HG03139 (cell line): ENCODE data around the gene ATAD3B.
"Not testable (repeated sequence)": the region's sequence is repeated elsewhere in the genome, so short reads cannot be mapped to it uniquely, and the experiment has no call there.

Source experiments
- ATAC-seq: cut with Tn5 transposase; IDR thresholded peaks from one replicate; pipeline ENCODE4 v1.9.1; 2021; ENCODE audit not compliant: unreplicated experiment

ATAD3B gene

DNA sequence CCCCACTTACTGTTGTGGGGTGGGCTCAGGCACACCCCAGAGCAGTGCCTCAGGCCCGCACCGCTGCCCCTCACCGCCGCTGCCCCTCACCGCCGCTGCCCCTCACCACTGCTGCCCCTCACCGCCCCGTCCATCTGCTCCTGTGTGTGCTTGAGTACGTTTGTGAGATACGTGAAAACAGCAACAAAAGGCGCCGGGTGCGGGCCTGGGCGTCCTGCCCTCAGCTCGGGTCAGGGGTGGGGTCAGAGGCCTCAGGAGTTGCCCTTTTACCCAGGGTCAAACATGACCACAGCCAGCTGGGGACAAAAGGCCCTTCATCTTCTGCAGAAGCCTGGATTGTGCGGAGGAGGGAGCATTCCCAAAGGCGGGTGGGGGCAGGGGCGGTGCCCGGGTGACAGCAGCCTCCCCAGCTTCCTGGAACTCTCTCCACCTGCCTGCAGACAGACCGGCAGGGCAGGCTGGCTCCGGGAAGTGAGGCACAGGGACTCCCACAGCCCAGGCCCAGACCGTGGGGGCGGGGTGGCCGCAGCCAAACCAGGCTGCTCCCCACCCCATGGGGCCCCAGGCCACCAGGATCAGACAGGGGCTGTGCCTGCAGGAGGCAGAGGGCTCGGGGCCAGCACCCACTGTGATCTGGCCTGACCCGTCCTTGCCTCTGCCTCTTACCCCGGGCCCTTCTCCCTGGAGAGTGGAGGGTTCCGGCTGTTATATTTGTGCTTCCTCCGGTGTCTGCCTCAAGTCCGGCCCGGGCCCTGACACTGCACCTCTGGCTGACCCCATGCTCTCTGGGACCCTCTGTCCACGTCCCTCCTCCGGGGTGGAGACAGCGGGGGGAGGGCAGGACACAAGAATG, 38.4 kb upstream of the ATAD3B start:
- ATAC-seq, result no peak

DNA sequence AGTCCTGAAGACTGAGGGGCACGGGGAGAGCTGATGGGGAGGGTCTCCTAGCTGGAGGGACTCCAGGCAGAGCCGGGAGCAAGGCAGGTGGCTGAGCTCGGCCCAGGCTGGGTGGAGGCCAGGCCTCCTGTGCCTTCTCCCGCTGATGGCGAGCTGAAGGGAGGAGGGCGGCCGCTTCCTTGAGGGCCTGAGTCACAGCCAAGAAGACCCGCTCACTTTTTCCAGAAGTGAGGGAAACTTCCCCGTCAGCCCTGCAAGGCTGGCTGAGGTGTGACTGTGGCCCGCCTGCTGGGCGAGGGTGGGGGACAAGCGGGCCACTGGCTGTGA, 37.8 kb upstream of the ATAD3B start:
- ATAC-seq, result no peak

DNA sequence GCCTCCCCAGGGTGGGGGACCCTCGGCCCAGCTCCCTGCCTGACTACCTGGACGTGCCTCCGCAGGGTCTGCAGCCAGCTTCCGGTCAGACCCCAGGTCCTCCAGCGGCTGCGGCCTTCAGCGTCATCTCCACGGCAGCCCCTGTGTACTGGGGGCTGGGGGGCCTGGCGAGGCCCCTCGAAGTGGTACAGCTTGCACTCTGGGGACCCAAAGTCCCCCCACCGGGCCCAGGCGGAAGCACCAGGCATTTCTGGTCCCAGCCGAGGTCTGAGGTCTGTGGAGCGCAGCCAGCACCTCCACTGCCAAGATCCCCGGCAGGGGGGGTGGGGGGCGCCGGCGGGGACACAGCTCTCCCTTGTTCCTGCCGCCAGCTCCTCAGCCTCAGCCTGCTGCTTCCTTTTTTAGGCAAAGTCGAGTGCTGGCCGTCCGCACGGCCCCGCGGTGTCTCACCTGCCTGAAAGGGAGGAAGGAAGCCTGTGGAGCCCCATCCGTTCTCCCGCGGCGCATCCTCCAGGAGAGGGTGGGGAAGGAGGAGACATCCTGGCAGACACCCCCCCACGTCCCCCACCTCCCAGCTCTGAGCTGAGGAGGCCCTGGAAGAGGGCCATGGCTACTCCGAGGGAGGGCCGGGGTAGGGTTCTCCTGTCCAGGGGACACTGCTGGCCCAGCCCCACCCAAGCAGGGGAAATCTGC, 37.3 kb upstream of the ATAD3B start:
- no peak for ATAC-seq

DNA sequence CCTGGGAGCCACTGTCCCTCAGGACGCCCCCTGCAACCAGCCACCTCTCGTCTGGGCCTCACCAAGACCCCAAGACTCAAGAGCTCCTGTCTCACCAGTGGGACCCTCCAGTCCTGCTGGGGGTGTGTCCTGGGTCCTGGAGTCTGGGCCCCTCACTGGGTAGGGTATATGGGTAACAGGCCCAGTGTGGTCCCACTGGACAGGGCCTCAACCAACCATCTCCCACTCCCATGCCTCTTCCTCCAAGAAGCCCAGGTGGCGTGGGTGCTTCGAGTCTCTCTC, 36.8 kb upstream of the ATAD3B start:
- no peak for ATAC-seq

DNA sequence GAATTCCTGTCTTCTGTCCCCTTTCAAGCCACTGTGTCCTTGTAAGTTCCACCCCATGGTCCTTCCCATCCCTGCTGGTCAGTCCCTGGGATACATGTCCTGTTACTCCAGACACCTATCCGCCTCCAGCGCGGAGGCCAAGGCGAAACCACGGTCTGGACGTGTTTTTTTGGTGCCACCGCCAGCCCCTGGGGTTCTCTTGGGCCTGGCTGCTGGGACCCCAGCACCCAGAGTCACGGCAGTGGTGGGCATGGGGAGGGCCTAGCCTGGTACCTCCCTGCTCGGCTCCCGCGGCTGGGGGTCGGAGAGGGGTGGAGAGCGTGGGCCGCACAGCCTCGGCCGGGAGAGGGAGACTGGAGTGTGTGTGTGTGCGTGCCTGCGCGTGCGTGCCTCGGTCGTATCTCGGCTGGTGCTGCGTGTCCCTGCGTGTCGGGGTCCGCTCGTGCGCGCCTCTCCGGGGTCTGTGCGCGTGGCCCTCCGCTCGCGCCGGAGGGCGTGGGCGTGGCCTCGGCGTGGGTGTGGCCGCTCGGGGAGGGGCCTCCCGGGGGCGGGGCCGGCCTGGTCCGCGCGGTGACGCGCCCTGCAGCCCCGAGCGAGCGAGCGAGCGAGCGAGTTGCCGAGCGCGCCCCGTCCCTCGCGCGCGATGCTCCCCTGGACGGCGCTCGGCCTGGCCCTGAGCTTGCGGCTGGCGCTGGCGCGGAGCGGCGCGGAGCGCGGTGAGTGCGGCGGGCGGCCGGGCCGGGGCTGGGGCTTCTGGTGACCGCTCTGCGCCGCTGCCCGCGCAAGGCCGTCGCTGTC, 36.3 kb upstream of the ATAD3B start, which contains the start of gene VWA1:
VWA1 (plus strand) TSS at position 585 of the 798 bp plus-strand sequence; CDS start at position 644, 59 bp downstream.
- no peak for ATAC-seq

DNA sequence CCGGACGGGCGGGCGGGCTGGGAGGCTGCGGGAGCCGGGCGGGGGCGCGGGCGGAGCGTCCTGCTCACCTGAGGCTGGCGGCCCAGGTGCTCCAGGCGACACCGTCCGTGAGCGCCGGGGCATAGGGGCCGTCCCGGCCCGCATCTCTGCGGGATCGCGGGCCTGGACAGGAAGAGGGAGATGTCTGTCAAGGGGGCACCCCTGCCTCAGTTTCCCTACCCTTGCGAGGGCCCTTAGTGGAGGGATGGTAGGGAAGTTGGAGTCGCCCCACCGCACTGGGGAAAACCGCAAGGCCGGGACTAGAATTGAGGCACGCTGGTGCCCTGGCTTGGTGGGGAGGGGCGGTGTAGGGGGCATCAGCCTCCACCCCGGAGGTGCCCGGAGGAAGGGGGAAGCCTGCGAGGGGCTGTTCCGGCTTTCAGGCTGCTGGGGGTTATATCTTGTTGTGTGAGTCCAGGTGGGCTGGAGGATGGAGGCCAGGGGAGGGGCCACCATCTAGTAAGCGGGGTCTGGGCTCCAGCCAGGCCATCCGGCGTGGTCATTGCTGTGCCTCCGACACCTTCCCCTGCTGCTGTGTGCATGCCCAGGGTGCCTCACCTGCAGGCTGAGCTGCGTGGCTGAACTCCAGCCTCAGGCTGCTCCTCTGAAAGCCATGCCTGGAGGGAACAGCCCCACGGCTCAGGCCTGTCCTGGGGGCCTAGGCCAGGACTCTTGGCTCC, 35.5 kb upstream of the ATAD3B start:
- no peak for ATAC-seq

DNA sequence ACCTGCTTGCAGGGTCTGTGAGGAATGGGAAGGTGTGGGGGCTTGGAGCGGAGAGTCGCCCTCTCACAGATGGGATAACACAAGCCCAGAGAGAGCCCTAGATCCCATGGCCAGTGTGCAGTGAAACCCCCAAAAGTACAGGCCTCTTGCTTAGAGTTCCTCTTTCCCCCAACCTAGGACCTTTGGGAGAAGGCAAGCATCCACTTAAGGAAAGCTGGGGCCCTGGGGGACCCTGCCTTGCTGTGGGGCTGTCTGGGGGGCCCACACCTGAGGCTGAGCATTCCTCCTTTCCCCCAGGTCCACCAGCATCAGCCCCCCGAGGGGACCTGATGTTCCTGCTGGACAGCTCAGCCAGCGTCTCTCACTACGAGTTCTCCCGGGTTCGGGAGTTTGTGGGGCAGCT, 34.9 kb upstream of the ATAD3B start:
- no peak for ATAC-seq

DNA sequence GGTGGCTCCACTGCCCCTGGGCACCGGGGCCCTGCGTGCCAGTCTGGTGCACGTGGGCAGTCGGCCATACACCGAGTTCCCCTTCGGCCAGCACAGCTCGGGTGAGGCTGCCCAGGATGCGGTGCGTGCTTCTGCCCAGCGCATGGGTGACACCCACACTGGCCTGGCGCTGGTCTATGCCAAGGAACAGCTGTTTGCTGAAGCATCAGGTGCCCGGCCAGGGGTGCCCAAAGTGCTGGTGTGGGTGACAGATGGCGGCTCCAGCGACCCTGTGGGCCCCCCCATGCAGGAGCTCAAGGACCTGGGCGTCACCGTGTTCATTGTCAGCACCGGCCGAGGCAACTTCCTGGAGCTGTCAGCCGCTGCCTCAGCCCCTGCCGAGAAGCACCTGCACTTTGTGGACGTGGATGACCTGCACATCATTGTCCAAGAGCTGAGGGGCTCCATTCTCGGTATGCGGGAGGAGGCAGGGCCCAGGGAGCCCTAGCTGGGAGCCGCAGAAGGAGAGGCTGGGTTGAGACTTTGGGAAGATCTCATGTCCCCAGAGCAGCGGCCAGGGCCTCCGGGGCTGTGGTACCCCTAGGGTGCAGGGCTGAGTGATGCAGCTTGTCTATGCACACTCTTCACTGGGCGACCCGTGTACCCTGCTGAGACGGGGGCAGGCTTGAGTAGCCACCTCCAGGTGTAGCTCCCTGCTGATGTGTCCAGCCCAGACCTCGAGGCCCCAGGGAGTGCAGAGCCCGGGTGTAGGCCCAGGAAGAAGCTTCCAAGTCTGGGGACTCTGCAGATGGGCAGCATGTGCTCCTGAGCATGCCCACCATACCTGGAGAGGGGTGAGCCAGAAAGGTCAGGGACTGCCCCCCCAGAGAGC, 34.3 kb upstream of the ATAD3B start:
- ATAC-seq, result no peak

DNA sequence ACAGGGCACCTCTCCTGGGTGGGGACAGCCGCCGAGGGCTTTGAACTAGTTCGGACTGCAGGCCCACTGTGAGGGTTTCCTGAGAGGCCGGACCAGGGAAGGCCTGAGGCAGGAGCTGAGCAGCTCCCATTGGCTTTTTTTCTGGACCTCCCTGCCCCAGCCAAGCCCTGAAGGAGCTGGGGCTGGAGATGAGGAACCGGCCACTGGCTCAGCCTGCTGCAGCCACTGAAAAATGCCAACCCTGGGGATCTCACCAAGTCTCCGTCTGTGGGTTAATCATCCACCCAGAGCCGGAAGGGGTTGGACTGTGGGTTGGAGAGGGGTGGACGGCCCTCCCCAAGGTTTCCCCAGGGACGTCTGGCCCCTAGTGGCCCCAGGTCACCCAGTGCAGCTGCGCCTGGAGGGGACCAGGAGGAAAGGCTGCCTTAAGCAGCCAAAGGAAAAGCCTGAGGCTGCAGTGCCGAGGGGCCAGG, 33.6 kb upstream of the ATAD3B start:
- ATAC-seq, result no peak

DNA sequence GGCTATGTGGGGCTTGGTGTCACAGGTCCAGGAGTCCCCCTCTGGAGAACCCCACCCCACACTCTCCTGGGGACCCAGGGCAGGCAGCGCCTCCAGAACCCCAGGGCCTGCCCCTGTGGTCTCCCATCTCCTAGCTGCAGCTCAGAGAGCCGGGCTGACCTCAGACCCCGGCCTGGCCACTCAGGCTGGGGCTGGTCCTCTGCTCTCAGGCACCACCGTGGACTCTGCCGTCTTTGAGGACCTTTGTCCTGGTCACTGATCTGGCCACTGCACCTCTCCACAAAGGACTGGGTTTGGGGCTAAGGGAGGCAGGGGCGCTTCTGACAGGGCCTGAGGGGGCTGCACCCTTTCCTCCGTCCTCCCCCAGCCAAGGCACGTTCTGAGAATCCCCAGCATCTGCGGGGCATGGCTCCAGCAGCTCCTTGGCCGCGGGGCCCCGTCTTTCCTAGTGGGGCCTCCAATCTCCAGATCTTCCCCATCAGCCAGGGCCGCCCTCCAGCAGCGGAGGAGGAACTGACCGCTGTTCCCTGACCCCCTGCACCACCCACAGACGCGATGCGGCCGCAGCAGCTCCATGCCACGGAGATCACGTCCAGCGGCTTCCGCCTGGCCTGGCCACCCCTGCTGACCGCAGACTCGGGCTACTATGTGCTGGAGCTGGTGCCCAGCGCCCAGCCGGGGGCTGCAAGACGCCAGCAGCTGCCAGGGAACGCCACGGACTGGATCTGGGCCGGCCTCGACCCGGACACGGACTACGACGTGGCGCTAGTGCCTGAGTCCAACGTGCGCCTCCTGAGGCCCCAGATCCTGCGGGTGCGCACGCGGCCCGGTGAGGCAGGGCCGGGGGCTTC, 32.8 kb upstream of the ATAD3B start:
- no peak for ATAC-seq

DNA sequence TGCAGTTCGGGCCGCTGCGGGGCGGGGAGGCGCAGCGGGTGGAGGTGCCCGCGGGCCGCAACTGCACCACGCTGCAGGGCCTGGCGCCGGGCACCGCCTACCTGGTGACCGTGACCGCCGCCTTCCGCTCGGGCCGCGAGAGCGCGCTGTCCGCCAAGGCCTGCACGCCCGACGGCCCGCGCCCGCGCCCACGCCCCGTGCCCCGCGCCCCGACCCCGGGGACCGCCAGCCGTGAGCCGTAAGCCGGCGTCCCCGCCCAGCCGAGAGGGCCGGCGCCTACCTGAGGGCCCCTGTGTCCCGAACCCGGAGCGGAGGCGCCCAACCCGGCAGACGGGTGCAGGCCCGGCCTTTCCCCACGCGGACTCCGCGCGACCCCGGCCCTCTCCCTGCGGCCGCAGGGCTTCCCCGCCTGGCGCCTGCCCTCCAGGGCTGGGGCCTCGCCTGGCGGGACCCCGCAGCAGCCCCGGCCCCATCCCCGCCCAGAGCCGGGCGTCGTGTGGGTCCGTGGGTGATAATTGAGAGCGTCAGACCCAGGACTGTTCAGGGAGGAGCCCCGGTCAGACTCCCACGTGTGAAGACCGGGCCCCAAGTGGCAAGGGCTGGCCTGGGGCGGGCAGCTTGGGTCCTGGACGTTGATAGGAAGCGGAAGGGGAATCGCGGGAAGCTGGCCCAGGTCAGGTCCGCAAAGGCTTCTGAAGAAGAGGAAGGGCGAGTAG, 31.9 kb upstream of the ATAD3B start:
- ATAC-seq, result no peak

DNA sequence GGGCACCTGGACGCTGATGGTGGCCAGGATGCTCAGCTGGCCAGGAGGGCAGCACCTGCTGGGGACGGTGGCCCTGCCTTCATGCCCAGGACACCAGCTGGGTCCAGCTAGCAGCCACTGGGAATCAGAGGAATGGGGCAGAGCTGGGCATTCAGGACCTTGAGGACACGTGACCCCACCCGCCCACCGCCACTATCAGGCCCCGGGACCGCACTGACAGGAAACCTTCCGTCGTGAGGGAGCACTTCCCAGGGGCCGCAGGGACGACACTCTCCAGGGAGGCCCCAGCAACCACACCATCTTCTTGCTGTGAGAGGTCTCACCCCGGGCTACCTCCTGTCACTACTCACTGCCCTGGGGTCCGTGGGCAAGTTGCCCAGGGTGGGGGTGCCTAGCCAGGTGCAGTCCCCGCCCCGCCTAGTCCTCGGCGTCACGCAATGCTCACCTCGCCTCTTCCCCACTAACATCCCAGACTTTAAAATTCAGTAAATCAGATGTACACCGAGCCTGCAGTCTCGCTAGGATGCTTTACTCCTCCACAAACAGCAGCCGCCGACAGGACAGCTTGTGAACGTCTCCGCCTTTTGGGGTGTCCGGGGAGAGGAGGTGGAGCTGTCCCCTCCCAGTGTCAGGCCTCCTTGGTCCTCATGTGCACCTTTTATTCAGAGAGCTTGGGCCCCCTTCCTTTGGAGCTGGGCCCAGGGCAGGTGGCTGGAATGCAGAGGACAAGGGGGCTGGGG, 31.1 kb upstream of the ATAD3B start:
- ATAC-seq, result no peak

DNA sequence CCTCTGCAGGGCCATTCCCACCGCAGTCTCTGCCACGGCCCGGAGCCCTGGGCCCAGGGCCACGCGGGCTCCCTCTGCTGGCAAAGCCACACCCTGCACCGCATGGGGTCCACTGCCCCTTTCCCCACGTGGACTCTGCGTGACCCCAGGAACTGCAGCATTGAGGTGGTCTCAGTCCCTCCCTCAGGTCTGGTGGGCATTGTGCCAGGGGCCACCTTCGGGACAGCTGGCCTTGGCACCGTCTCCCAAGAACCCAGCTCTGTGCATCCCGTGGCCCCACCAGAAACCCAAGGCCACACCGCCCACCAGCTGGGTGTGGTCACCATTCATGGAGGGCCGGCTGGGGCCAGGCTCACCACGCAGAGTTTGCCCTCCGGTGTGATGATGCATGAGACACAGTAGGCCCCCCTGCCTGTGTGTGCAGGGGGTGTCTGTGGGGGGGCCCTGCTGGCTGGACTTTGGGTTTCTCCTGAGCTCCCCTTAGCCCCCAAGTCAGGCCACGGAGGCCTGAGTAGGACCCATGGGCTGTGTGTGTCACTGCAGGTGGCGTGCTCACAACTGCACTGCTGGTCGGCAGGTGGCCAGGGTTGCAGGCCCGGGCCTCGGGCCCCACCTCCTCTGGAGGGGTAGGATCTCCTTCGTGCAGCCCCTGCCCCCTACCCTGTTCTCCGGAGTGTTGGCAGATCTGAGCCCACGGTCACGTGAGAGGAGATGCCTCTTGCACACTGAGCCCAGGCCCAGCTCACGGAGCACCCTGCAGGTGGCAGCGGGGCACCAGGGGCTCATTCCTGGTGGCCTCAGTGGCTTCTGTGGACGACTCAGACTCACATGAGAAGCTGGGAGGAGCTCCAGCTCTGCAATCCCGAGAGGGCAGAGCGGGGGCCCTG, 30.3 kb upstream of the ATAD3B start:
- ATAC-seq, result no peak

DNA sequence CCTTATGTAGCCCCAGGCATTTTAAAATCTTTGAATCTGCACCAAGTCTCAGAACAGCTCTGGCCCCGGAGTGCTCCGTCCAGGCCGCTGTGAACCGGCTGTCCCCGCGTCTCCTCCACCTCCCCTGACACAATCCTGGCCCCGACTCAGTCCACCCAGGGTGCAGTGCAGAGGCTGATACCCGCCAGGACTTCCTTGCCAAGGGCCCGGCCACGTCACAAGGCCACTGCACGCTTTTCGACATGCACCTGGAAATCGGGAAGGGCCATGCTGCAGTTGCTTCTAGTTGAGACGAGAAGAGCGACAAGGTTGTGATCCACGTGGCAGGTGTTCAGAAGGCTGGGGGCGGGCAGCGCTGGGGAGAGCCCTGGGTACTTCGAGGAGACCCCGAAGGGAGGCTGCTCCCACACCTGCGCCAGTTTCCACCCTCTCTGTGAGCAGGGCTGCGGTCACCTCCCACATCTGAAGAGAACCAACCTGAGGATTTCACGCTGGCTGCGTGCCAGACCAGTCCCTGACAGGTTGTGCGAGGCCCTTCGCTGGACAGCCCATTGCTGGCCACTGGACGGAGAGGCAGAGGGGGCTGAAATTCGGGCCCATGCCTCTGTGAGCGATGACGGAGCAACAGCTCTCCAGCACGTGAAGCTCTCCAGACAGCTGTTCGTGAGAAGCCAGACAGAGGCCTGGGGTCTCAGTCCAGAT, 29.3 kb upstream of the ATAD3B start:
- ATAC-seq, result no peak

DNA sequence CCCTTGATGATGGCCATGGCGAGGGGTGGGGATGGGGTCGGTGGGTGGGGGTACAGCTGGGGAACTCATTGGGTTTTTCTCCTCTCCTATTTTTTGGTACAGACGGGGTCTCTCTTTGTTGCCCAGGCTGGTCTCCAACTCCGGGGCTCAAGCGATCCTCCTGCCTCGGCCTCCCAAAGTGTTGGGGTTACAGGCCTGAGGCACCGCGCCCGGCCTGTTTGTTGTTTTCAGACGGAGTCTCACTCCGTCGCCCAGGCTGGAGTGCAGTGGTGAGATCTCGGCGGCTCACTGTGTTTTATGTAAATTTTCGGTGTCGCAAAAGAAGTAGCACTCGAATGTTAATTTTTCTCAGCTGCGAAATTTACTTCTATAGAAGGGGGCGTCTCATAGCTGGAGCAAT, 24.9 kb upstream of the ATAD3B start:
- not testable (repeated sequence) for ATAC-seq

DNA sequence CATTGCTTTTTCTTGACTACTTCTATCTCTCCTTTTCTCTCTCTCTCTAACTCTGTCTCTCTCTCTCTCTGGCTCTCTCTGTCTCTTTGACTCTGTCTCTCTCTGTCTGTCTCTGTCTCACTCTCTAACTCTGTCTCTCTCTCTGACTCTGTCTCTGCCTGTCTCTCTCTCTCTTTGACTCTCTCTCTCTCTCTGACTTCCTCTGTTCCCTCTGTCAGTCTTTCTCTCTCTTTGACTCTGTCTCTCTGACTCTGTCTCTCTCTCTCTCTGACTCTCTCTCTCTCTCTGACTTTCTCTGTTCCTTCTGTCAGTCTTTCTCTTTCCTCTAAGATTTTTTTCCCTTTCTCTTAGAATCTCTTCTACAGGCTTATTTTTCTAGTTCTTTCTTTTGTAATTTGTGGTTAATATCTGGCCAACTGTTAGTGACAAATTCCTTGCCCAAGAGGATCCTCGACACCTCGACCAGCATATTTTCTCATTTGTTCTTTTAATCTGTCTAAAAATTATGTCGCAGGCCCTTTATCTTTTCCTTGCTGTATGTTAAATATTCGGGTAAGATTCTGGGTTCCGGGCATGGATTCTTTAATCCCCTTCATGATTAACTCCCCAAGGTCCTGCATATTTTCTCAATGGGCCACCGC, 22.3 kb upstream of the ATAD3B start, which contains the start of gene ATAD3C:
ATAD3C (plus strand) TSS at position 591 of the 641 bp plus-strand sequence. CDS start 995 bp downstream, outside the sequence.
- ATAC-seq, result no peak
